SK-N-SH (cell line): Measurements from ENCODE around the gene ANO2. TPM values are rescaled to one million over a fixed set of nuclear protein-coding genes. Genes with fewer than 3 reads are reported as not detected.

Experiments
- CTCF ChIA-PET: fragments of 300-600, 350-600 bp; formaldehyde crosslinking; extraction: SDS; loops from one replicate; lab custom pipeline; 2021; lab: Yijun Ruan, JAX
- POLR2A ChIA-PET: fragments of 350-600 bp; sonication (Branson Sonifier 250); formaldehyde crosslinking; extraction: SDS; loops from one replicate; lab custom pipeline; 2020; ENCODE audit warnings: antibody characterized with exemption, inconsistent platforms; lab: Yijun Ruan, JAX
- DNase-seq: peaks from one replicate; pipeline ENCODE4 v3.0.0; 2012
- H2AFZ ChIP-seq: fragments of 200-600 bp; sonication (generic); 2 replicates; pipeline ENCODE4 v1.8.1; 2016; ENCODE audit warnings: antibody characterized with exemption, mild to moderate bottlenecking, low read depth
- H3F3A ChIP-seq: fragments of 200-600 bp; sonication (generic); replicated peaks from 2 replicates; pipeline ENCODE3; 2016; ENCODE audit warnings: antibody characterized with exemption, mild to moderate bottlenecking; ENCODE audit not compliant: insufficient read depth
- H3K27ac ChIP-seq, 2 experiments: fragments of 200-500 bp in 1 of 2; fragments of 200-600 bp in 1 of 2; sonication (Bioruptor generic) in 1 of 2; sonication (generic), shearing (Covaris generic) in 1 of 2; 2 replicates each; pipeline versions ENCODE4 v1.5.1 to v1.6.1; 2014 to 2016; ENCODE audit warnings: low read depth in 2 of 2, inconsistent platforms in 1 of 2, low read length in 1 of 2, mild to moderate bottlenecking in 1 of 2, mixed read lengths in 1 of 2
- H3K27me3 ChIP-seq: fragments of 200-600 bp; sonication (generic), shearing (Covaris generic); 2 replicates; pipeline ENCODE4 v1.6.1; 2016; ENCODE audit warnings: mixed run types; ENCODE audit not compliant: insufficient read depth
- H3K36me3 ChIP-seq, 2 experiments: fragments of 200-500 bp in 1 of 2; fragments of 200-600 bp in 1 of 2; sonication (Bioruptor generic) in 1 of 2; sonication (generic) in 1 of 2; replicated peaks in 1 of 2; 2 replicates each; pipeline versions ENCODE3 to v1.5.1; 2014 to 2016; ENCODE audit warnings: low read length in 1 of 2, mild to moderate bottlenecking in 1 of 2; ENCODE audit not compliant: insufficient read depth in 2 of 2, control insufficient read depth in 1 of 2
- H3K4me1 ChIP-seq, 2 experiments: fragments of 200-500 bp in 1 of 2; fragments of 200-600 bp in 1 of 2; sonication (Bioruptor generic) in 1 of 2; sonication (generic), shearing (Covaris generic) in 1 of 2; 2 replicates each; pipeline versions ENCODE4 v1.5.1 to v1.6.1; 2014 to 2016; ENCODE audit warnings: low read depth in 1 of 2, low read length in 1 of 2, mixed run types in 1 of 2; ENCODE audit not compliant: insufficient read depth in 2 of 2, control insufficient read depth in 1 of 2
- H3K4me2 ChIP-seq: fragments of 200-600 bp; sonication (generic), shearing (Covaris generic); 2 replicates; pipeline ENCODE4 v1.6.1; 2017; ENCODE audit warnings: mixed run types
- H3K4me3 ChIP-seq, 2 experiments: fragments of 200-500 bp in 1 of 2; fragments of 200-600 bp in 1 of 2; sonication (Bioruptor generic) in 1 of 2; sonication (generic), shearing (Covaris generic) in 1 of 2; 2 replicates each; pipeline versions ENCODE4 v1.5.1 to v1.8.1; 2014 to 2016; ENCODE audit warnings: low read depth in 2 of 2, inconsistent platforms in 1 of 2, low read length in 1 of 2, mild to moderate bottlenecking in 1 of 2, mixed read lengths in 1 of 2, moderate library complexity in 1 of 2
- H3K79me2 ChIP-seq: fragments of 200-600 bp; sonication (generic); 2 replicates; pipeline ENCODE4 v1.8.1; 2017; ENCODE audit warnings: mild to moderate bottlenecking; ENCODE audit not compliant: insufficient read depth
- H3K9ac ChIP-seq: fragments of 200-600 bp; sonication (generic); 2 replicates; pipeline ENCODE4 v1.6.1; 2017; ENCODE audit warnings: mixed run types
- H3K9me2 ChIP-seq: fragments of 200-600 bp; sonication (generic); 2 replicates; pipeline ENCODE4 v1.6.1; 2017; ENCODE audit warnings: mixed run types
- H3K9me3 ChIP-seq: fragments of 200-600 bp; sonication (generic); 2 replicates; pipeline ENCODE4 v1.6.1; 2017; ENCODE audit warnings: mixed run types, mild to moderate bottlenecking, moderate library complexity
- H4K20me1 ChIP-seq: fragments of 200-600 bp; sonication (generic); 2 replicates; pipeline ENCODE4 v1.6.1; 2017; ENCODE audit warnings: mild to moderate bottlenecking, mixed run types; ENCODE audit not compliant: insufficient read depth
- EP300 ChIP-seq, 2 experiments: IDR thresholded peaks; 2 replicates each; pipeline versions ENCODE4 v1.4.0 to v1.6.1; 2012; ENCODE audit warnings: borderline replicate concordance in 1 of 2, low read depth in 1 of 2, low read length in 1 of 2
- FOXJ3 ChIP-seq: sonication (generic); formaldehyde crosslinking; IDR thresholded peaks from 2 replicates; pipeline ENCODE4 v1.5.1; 2020; ENCODE audit warnings: mild to moderate bottlenecking, missing genetic modification reagents
- GABPA ChIP-seq: IDR thresholded peaks from 2 replicates; pipeline ENCODE4 v1.4.0; 2012; ENCODE audit warnings: low read depth, mild to moderate bottlenecking
- NFIC ChIP-seq: IDR thresholded peaks from 2 replicates; pipeline ENCODE4 v1.4.0; 2012; ENCODE audit warnings: borderline replicate concordance
- NRF1 ChIP-seq: IDR thresholded peaks from 2 replicates; pipeline ENCODE4 v1.6.1; 2012; ENCODE audit warnings: low read depth, mild to moderate bottlenecking, low read length
- RAD21 ChIP-seq: IDR thresholded peaks from 2 replicates; pipeline ENCODE4 v1.6.1; 2012; ENCODE audit warnings: mild to moderate bottlenecking, low read length
- RCOR1 ChIP-seq: fragments of 150-350 bp; IDR thresholded peaks from 2 replicates; pipeline ENCODE4 v1.6.1; 2017; ENCODE audit warnings: antibody characterized with exemption, low read length
- RXRA ChIP-seq: IDR thresholded peaks from 2 replicates; pipeline ENCODE4 v1.4.0; 2012; ENCODE audit warnings: low read depth, mild to moderate bottlenecking, borderline replicate concordance
- SIN3A ChIP-seq: IDR thresholded peaks from 2 replicates; pipeline ENCODE4 v1.6.1; 2012; ENCODE audit warnings: low read depth, mild to moderate bottlenecking, low read length, moderate library complexity, borderline replicate concordance
- TCF12 ChIP-seq: IDR thresholded peaks from 2 replicates; pipeline ENCODE4 v1.4.0; 2012
- YY1 ChIP-seq: IDR thresholded peaks from 2 replicates; pipeline ENCODE4 v1.4.0; 2012; ENCODE audit warnings: low read depth, mild to moderate bottlenecking
- WGBS: methylation state at CpG from one replicate; pipeline ENCODE4 v1.1.6; 2017; ENCODE audit warnings: low lambda C conversion rate; 5-methylcytosine and 5-hydroxymethylcytosine counted together
- polyA plus RNA-seq, 3 experiments: library from polyadenylated mRNA; depleted of rRNA; stranded (reverse); fragments of >200 nt; gene quantifications; 2 replicates each; pipeline ENCODE4 v1.2.3, GENCODE V29; 2012
- TF ChIP-seq, protein P1 (sequence below): IDR thresholded peaks from 2 replicates; pipeline ENCODE4 v1.4.0; 2012; ENCODE audit warnings: low read depth, borderline replicate concordance
- TF ChIP-seq, protein P2 (sequence below): fragments of 150-350 bp; IDR thresholded peaks from 2 replicates; pipeline ENCODE4 v1.6.1; 2016; ENCODE audit warnings: mild to moderate bottlenecking, low read depth, low read length
- TF ChIP-seq, protein P3 (sequence below): IDR thresholded peaks from 2 replicates; pipeline ENCODE4 v1.4.0; 2012; ENCODE audit warnings: low read depth, borderline replicate concordance
- TF ChIP-seq, protein P4 (sequence below): fragments of 150-350 bp; IDR thresholded peaks from 2 replicates; pipeline ENCODE4 v1.6.1; 2017; ENCODE audit warnings: antibody characterized with exemption, low read length, low read depth, borderline replicate concordance

The ANO2 gene
- polyA plus RNA-seq, 1 of the 3 experiments (the other 2 are of a cell fraction) = not detected

DNA sequence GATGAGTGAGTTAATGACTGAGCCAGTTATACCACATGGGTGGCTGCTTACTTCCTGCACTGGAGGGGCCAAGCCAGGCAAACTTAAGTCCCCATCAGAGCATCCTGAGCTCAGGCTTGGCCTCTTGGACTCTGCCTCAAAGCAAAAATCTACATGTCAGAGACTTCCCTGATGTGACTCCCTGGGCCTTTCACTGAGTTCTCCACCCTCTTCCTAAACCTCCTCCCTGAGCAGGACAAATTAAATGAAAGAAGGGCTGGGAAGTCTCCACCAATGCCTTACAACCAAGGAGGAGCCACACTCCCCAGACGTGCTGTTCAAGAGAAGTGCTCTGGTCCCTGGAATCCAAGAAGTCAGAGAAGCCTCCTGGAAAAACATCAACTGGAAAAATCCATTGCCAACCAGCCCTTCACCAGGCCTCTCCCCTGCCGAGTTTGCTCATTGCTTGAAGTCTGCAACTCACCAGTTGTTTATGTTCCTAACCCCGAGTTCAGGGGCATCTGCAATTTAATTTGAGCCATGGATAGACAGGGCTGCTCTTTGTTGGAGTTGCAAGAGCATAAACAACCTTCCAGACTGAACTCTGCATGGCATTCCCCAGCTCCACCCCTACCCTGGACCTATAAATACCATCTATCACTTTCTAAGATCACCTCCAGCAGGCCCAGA lies 160.5 kb downstream of the ANO2 start:
- no peak overlapping the region for H3K9ac ChIP-seq

DNA sequence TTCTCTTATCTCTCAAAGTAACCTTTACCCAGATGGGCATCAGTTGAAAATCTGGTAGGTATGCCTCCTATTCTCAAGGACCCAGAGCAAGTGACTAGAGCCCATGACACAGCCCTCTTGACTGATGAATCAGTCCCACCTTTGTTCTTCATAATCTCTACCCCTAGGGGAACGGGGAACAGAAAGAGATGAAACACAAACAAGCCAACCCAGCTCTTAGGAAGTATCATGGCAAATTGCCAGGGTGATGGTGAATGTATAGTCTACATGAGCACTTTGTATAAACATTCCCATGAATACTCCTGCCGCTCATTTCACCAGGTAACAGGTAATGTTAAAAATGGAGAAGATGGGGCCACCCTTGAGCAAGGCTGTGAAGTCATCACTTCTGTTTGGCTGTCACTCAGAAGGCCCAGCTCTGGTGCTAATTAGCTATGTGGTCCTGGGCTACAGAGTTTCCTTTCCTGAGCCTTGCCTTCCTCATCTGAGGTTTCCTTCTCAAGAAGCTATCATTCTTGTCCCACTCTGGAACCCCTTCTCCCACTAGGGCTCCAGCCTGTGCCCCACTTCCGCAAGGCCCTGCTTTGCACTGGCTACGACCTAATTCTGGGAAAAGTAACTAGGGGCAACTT lies 161.7 kb downstream of the ANO2 start:
- no peaks in the 10 kb centered on the region for H3K36me3 ChIP-seq
- TF ChIP-seq TCF12 = no peak
- TF ChIP-seq EP300 (IDR thresholded peaks at IDR 0.05; ENCODE audit: borderline replicate concordance in 1 of 2, low read depth in 1 of 2, low read length in 1 of 2) = no peak
- TF ChIP-seq FOXJ3 (CRISPR knock-in tag) = no peak
- TF ChIP-seq GABPA = no peak
- no peak for TF ChIP-seq SIN3A
- no peak for TF ChIP-seq RCOR1
- TF ChIP-seq, protein P1, sequence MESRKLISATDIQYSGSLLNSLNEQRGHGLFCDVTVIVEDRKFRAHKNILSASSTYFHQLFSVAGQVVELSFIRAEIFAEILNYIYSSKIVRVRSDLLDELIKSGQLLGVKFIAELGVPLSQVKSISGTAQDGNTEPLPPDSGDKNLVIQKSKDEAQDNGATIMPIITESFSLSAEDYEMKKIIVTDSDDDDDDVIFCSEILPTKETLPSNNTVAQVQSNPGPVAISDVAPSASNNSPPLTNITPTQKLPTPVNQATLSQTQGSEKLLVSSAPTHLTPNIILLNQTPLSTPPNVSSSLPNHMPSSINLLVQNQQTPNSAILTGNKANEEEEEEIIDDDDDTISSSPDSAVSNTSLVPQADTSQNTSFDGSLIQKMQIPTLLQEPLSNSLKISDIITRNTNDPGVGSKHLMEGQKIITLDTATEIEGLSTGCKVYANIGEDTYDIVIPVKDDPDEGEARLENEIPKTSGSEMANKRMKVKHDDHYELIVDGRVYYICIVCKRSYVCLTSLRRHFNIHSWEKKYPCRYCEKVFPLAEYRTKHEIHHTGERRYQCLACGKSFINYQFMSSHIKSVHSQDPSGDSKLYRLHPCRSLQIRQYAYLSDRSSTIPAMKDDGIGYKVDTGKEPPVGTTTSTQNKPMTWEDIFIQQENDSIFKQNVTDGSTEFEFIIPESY = no peak
- TF ChIP-seq RAD21 = no peak
- TF ChIP-seq, protein P2, sequence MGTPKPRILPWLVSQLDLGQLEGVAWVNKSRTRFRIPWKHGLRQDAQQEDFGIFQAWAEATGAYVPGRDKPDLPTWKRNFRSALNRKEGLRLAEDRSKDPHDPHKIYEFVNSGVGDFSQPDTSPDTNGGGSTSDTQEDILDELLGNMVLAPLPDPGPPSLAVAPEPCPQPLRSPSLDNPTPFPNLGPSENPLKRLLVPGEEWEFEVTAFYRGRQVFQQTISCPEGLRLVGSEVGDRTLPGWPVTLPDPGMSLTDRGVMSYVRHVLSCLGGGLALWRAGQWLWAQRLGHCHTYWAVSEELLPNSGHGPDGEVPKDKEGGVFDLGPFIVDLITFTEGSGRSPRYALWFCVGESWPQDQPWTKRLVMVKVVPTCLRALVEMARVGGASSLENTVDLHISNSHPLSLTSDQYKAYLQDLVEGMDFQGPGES = no peak
- TF ChIP-seq RXRA = no peak
- H3K79me2 ChIP-seq = no peaks in the 10 kb centered on the region
- ChIA-PET CTCF (interaction anchor here (0.6 to 1.7 kb wide), 2 partner anchors 38 to 61 kb away, joined by 3 to 5 read pairs; no protein-coding TSS in a partner anchor), POLR2A (no interaction called here)
- H3K4me1 ChIP-seq = no peaks in the 10 kb centered on the region
- H3K27me3 ChIP-seq = peaks cover 11% of the 10 kb centered on the region; the same call in 1 of the 2 replicates
- H3K9ac ChIP-seq = no peak overlapping the region
- no peak overlapping the region for H3K4me2 ChIP-seq
- WGBS = 13% methylated on average over 4 of the region's 4 CpGs
- no peaks in the 10 kb centered on the region for H3K9me3 ChIP-seq
- H3K27ac ChIP-seq = no peak overlapping the region
- no peak overlapping the region for H3K4me3 ChIP-seq
- H2AFZ ChIP-seq = no peak overlapping the region
- H3F3A ChIP-seq = no peaks in the 10 kb centered on the region
- H4K20me1 ChIP-seq = no peaks in the 10 kb centered on the region
- H3K9me2 ChIP-seq = no peaks in the 10 kb centered on the region
- DNase-seq = no peak

More for the DNA sequence above, 160.5 kb downstream of the ANO2 start:
- ChIA-PET CTCF (interaction anchor here (0.8 kb wide), 1 partner anchor 39 kb away, joined by 3 read pairs; no protein-coding TSS in a partner anchor), POLR2A (no interaction called here)
- no peaks in the 10 kb centered on the region for H3F3A ChIP-seq
- no peaks in the 10 kb centered on the region for H3K79me2 ChIP-seq
- no peak for DNase-seq
- no peaks in the 10 kb centered on the region; a peak in 1 of 4 replicates for H3K4me1 ChIP-seq
- H3K27me3 ChIP-seq = peaks cover 11% of the 10 kb centered on the region; the same call in 1 of the 2 replicates
- no peak overlapping the region for H3K4me3 ChIP-seq
- no peak overlapping the region for H2AFZ ChIP-seq
- no peaks in the 10 kb centered on the region for H4K20me1 ChIP-seq
- no peaks in the 10 kb centered on the region for H3K9me3 ChIP-seq
- H3K4me2 ChIP-seq = no peak overlapping the region
- H3K27ac ChIP-seq = no peak overlapping the region
- no peaks in the 10 kb centered on the region for H3K36me3 ChIP-seq
- TF ChIP-seq NRF1 (no peak), EP300 (IDR thresholded peaks at IDR 0.05; ENCODE audit: borderline replicate concordance in 1 of 2, low read depth in 1 of 2, low read length in 1 of 2) (no peak), YY1 (no peak), NFIC (no peak), RXRA (no peak)
- TF ChIP-seq, protein P1 = no peak
- TF ChIP-seq, protein P3, sequence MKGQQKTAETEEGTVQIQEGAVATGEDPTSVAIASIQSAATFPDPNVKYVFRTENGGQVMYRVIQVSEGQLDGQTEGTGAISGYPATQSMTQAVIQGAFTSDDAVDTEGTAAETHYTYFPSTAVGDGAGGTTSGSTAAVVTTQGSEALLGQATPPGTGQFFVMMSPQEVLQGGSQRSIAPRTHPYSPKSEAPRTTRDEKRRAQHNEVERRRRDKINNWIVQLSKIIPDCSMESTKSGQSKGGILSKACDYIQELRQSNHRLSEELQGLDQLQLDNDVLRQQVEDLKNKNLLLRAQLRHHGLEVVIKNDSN = no peak
- TF ChIP-seq, protein P4, sequence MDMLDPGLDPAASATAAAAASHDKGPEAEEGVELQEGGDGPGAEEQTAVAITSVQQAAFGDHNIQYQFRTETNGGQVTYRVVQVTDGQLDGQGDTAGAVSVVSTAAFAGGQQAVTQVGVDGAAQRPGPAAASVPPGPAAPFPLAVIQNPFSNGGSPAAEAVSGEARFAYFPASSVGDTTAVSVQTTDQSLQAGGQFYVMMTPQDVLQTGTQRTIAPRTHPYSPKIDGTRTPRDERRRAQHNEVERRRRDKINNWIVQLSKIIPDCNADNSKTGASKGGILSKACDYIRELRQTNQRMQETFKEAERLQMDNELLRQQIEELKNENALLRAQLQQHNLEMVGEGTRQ = no peak
- no peaks in the 10 kb centered on the region for H3K9me2 ChIP-seq
- 0% methylated on average over 3 of the region's 3 CpGs for WGBS
